GM21423 (cell line): ENCODE data around the gene C22orf23.

Source experiments
- ATAC-seq: cut with Tn5 transposase; IDR thresholded peaks from one replicate; pipeline ENCODE4 v1.9.1; 2021; ENCODE audit warnings: mild to moderate bottlenecking, moderate library complexity; ENCODE audit not compliant: unreplicated experiment

The C22orf23 gene

GRCh38 chr22:37905534-37906363 is 47.7 kb downstream of the C22orf23 start, which contains the start of gene MICALL1:
TSS of gene MICALL1 (plus strand) at chr22:37906297. CDS start at chr22:37906423, 126 bp downstream.
- peak; percentile 80 for ATAC-seq

DNA sequence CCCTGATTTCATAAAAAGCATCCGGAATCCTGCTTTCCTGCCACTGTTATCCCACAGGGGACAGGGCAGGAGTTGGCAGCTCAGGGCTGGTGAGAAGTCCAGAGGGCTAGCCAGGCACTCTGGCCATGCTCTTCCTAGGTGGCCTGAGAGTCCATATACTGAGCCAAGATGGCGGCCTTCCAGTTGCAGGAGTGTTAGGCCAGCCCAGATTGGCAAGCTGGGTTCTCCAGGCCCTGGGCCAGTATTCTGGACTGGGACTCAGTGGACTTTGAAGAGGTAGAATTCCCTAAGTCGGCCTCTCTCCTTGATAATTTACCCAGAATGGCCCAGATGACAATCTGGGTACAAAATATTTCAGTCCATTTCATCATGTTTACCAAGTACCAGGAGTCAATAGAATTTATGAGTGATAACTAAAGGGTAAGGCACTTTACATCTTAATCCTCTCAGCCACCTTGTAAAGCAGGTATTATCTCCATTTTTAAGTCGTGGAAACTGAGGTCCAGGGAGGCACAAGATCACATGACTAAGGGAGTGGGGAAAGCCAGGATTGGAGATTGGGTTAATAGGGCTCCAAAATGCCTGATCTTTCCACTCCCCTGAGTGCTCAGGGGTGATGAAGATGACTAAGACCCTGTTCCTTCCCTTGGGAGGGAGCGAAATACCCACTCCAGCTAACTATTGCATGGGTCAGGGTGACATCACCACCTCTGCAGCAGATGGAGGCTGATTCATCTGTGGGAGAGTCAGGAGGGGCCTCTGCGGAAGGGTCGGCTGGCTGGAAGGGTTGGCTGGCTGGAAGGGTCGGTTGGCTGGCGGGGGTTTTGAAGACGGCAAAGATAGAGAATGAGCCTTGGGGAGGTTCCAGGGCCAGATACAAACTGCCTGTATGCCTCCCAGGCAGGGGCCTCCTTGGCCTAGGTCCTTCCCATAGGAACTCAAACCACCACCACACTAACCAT is 48.5 kb downstream of the C22orf23 start:
- ATAC-seq = no peak

DNA sequence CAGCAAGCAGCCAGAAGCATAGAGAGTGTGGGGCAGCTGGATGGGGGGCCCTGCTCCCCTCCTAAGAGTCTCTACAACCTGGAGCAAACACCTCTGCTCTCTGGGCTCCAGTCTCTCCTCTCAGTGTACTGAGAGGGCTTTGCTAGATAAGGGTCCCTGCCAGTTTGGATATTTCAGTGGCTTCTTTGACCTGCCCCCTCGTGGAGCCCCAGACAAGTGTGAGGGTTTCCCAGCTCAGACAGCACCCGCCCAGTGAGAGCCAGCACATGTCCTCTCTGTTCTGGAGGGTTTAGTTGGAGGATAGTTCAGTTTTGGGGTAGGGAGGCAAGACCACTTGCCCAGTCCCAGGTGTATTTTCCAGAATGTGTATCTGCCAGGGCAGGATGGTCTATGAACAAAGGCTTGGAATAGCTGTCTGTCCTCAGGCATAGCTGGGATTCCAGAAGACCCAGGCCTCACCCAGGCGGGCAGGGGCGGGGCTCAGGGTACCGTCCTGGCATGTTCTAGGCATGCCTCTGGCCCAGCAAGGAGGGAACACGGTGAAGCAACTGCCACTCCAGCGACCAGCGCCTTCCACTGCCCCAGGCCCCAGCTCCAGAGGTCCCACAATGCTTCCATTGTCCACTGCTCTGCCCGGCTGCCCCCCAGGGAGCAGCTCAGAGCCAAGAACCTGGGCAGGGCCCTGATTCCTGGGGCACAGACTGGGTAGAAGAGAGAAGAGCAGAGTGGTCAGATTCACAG is 54.8 kb downstream of the C22orf23 start:
- ATAC-seq = no peak

- no peak for ATAC-seq
These were observed 55.6 kb downstream of the C22orf23 start for GRCh38 chr22:37897807-37898206.

DNA sequence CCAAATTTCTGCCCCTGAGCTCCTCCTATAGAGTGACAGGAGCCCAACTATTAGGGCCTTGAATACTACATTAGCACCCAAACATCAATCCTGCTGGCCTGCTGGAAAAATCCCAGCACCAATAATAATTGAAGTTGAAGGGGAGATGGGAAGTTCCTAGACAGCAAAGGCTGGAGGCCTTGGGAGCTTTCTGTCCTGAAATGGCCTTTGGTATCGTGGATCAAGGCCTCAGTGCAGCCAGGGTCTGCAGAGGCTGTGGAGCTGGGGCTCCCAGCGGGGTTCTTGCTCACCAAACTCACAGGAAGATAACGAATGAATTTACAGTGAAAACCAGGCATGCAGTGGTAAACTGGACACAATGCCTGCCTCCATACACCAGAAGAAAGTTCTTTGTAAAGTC is 56.5 kb downstream of the C22orf23 start:
- ATAC-seq = no peak

GRCh38 chr22:37896181-37896592 is 57.2 kb downstream of the C22orf23 start:
- ATAC-seq = peak; percentile 79

GRCh38 chr22:37894939-37895670 is 58.3 kb downstream of the C22orf23 start:
- no peak for ATAC-seq

- ATAC-seq = no peak
These were observed 59.8 kb downstream of the C22orf23 start for GRCh38 chr22:37893583-37893983.
